SK-N-DZ (cell line): ENCODE data around the gene HIF1A. TPM values are rescaled to one million over a fixed set of nuclear protein-coding genes. Genes with fewer than 3 reads are reported as not detected.
A peak's percentile ranks its signal among the peaks of the same experiment; 100 is the strongest.
"Not testable (repeated sequence)": the region's sequence is repeated elsewhere in the genome, so short reads cannot be mapped to it uniquely, and the experiment has no call there.

Experiments used
- DNase-seq: peaks from one replicate; pipeline ENCODE4 v3.0.0-alpha.2; 2015; ENCODE audit warnings: low spot score
- polyA plus RNA-seq, 2 experiments: library from polyadenylated mRNA; depleted of rRNA; stranded (reverse); fragments of >200 nt; gene quantifications; 2 replicates each; pipeline ENCODE4 v1.2.3, GENCODE V29; 2014

HIF1A gene
- 87.4 and 108 TPM in 2 replicates for polyA plus RNA-seq (2014; cell fraction: cytosol; rRNA removed)
- 53.1 and 60.4 TPM in 2 replicates for polyA plus RNA-seq (2014; cell fraction: nucleus; rRNA removed)

DNA sequence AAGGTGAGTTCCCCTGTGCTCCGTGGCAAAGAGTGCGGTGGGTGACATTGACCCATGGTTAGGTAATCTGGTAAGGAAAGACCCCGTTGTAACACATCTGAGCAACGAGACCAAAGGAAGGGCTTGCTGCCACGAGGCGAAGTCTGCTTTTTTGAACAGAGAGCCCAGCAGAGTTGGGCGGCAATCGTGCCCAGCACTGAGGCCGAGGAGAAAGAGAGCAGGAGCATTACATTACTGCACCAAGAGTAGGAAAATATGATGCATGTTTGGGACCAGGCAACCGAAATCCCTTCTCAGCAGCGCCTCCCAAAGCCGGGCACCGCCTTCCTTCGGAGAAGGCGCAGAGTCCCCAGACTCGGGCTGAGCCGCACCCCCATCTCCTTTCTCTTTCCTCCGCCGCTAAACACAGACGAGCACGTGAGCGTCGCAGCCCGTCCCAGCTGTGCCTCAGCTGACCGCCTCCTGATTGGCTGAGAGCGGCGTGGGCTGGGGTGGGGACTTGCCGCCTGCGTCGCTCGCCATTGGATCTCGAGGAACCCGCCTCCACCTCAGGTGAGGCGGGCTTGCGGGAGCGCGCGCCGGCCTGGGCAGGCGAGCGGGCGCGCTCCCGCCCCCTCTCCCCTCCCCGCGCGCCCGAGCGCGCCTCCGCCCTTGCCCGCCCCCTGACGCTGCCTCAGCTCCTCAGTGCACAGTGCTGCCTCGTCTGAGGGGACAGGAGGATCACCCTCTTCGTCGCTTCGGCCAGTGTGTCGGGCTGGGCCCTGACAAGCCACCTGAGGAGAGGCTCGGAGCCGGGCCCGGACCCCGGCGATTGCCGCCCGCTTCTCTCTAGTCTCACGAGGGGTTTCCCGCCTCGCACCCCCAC lies at the start of gene HIF1A:
Gene HIF1A, plus strand, starts transcription at position 684 of the 865 bp plus-strand sequence. CDS start 292 bp downstream, outside the sequence.
- DNase-seq: peak; percentile 97

DNA sequence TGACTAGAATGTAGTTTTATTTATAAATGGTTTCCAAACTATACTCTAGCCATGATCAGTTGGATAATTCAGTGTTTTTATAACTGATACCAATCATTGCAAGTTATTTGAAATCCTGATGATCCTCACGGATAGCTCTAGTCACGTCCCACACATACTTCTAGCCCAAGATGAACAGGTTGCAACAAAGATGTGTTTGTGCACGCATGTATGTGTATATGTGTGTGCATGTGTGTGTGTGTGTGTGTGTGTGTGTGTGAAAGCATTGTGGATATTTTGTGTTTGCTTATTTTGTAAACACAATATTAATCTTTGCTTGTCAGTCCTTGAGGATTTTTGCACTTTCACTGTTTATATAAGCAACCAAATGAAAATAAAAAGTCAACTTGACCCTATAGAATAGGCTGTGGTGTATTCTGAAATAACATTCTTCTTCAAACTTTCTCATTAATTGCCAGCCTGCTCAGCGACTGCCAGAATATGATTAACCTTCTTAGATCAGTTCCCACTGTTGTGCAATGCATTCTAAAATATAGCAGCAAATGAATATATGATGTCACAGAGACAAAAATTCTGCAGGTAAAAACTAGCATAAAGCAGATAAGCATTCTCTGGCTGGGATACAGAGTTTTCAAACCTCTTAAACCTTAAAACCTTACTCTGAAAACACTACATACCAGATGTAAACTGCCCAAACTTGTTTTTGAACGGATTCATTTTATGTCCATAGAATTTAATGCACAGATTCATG lies 48.8 kb upstream of the HIF1A start:
- no peak for DNase-seq

- no peak for DNase-seq
Observed at GRCh38 chr14:61647704-61648103, 47.6 kb upstream of the HIF1A start.

DNA sequence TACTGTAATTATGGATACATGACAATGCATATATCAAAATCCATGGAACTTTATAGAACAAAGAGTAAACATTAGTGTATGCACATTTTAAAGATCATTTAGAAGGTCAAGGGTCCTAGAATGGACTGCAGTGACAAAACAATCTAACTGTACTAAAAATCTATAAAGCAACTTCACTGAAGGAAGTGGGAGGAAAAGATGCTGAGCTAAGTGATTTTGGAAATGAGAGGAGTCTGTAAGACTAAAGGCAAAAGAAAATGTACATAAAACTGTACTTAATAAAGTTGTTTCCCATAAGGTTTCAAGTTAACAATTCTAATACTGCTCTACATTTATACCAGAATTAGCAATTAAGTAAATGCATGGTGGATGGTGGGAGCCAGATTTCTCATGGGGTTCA lies 46.9 kb upstream of the HIF1A start:
- no peak for DNase-seq

GRCh38 chr14:61649283-61649682 lies 46.0 kb upstream of the HIF1A start:
- DNase-seq: no peak

- no peak for DNase-seq
Observed at GRCh38 chr14:61651355-61651754, 44.0 kb upstream of the HIF1A start.

DNA sequence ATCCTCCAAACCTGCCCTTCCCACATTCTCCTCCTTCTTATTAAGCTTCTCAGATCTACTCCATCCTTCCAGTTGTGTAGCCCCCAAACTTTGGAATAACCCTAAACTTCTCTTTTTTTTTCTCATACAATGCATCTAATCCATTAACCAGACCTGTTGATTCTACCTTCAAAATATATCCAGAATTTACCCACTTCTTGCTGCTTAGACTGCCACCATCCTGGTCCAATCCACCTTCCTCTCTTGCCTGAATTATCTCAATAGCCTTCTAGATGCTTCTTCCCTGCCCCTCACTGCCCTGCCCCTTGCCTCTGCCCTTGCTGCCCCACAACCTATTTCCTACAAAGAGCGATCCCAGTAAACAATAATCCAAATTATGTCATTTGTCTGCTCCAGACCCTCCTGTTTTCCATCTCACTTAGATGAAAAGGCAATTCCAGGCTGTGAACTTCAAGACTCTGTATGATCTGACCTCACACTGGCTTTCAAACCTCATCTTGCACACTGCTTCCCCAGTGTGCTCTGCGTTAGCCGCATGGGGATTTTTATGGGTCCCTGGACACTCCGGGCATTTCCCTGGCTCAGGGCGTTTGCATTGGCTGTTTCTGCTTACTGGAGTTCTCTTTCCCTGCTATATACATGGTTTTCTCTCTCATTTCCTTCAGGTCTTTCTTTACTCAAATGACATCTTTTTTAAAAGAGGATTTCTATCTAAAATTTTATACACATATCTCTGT lies 42.6 kb upstream of the HIF1A start:
- DNase-seq: no peak

DNA sequence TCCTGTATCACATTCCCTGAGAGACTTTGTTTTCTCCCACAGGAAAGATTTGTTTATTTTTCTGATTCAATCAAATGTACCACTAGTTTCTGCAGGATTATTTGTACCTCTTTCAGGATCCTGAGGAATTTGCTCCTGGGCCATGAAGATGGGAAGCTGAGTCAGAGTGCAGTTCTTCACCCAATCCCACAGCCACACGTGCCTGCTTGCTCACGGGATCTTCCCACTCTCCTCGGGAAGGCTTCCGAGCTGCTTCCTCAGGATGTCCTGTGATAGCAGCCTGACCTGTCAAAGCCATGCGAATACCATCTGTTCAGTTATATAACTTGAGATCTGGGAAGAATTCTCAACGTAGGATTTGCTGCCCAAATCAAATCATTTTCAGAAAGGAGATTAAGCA lies 41.8 kb upstream of the HIF1A start:
- DNase-seq: peak; percentile 28

GRCh38 chr14:61654026-61654425 lies 41.3 kb upstream of the HIF1A start:
- no peak for DNase-seq

DNA sequence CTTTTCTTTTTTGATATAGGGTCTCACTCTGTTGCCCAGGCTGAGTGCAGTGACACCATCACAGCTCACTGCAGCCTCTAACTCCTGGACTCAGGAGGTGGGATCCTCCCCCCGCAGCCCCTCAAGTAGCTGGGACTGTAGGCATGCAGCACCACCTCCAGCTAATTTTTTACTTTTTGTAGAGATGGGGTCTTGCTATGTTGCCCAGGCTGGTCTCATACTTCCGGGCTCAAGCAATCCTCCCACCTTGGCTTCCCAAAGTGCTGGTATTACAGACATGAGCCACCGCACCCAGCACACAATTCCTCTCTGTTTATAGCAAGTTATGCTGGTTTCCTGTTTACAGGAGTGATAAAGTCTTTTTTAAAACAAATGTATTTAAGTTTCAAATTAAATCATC lies 39.5 kb upstream of the HIF1A start:
- no peak for DNase-seq

- no peak for DNase-seq
Observed at GRCh38 chr14:61656341-61656740, 39.0 kb upstream of the HIF1A start.

DNA sequence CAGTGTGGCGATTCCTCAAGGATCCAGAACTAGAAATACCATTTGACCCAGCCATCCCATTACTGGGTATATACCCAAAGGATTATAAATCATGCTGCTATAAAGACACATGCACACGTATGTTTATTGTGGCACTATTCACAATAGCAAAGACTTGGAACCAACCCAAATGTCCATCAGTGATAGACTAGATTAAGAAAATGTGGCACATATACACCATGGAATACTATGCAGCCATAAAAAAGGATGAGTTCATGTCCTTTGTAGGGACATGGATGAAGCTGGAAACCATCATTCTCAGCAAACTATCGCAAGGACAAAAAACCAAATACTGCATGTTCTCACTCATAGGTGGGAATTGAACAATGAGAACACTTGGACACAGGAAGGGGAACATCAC lies 37.2 kb upstream of the HIF1A start:
- DNase-seq: not testable (repeated sequence)

GRCh38 chr14:61659582-61659981 lies 35.7 kb upstream of the HIF1A start:
- no peak for DNase-seq

DNA sequence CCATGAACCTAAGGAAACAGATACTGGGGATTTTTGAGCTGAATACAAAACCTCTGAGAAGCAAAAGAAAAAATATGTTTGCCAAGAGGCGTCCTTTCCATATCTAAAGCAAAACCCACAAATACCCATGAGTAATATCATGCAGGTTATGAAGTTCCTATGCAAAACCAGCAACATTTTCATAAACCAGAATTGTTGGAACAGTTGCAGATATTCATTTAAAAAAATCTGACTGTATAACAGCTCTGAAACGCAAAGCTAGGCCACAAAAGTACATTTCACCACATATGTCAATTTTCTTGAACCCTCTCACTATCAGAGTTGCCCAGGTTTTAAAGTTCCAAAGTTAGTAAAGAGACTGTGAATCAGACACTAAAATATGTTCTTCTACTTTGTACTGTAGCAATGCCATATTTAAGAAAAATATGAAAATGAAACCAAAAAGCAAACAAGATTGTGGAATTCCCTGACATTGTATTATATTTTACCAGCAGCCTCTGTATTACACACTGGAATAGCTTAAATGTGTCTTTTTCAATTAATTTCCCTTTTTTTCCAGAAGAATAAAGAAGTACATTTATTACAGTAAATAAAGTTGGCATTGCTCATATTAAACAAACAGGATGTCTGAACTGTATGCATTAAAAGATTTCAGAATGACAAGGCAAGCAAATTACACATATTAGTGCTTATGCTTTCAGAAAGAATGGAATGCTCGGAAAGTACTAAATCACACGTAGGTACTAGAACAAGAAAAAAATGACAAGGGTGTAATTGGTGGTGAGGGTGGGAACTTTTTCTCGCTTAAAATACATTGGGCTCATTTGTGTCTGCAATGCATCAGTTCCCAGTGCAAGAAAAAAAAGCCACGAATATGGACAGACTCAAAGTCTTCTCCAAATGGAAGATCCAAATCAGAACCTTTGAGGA lies 33.6 kb upstream of the HIF1A start:
- DNase-seq: no peak

- peak; percentile 82 for DNase-seq
Observed at GRCh38 chr14:61662437-61663311, 32.6 kb upstream of the HIF1A start.

GRCh38 chr14:61663312-61663979 lies 31.9 kb upstream of the HIF1A start:
- no peak for DNase-seq

DNA sequence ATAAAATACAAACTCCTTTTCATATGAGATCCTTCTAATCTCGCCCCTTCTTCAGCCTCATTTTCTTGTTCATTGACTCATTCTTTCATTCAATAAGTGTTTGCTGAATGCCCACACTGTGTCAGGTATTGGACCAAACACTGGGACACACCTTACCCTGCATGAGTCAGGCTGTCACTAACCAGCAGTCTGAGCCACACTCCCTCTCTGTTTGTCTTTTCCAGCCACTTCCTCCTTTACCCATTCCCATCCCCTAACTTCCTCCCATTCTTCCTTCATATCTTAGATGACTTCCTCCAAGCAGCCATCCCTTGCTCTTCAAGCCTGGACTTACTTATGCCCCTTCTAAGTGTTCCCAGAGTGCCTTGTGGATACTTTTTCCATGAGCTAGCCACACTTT lies 27.0 kb upstream of the HIF1A start:
- DNase-seq: no peak

DNA sequence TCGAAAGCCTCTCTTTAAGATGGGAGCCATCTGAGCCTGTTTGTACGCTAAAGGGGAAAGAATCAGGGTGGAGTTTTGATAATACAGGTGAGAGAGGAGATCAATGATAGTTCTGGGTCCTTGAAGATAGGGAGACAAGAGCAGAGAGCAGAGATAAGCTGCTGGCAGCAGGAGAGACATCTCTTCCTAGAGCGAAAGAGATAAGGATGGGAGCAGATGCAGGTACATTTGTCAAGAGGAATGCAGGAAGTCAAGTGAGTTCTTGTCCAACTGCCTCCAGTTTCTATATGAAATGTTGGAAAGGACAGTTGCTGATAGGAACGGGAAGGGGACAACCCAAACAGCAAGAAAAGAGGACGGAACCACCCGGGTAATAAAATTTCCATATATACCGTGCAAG lies 24.7 kb upstream of the HIF1A start:
- no peak for DNase-seq

DNA sequence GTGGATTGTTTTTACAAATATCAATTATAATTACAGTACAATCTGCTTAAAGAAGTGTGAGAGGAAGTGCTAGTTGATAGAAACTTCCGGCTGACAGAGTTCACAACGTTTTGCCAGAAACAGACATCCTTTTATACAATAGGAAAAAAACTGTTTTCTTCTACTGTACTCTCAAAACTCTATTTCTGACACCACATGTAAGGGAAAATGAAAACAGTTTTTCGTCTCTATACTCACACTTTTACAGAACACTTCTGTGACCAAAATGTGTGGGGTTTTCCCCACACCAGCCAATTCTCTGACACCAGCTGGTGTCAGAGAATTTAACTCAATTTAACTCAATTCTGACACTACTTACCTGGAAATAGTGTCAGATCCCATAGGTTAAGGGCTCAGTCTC lies 24.2 kb upstream of the HIF1A start:
- no peak for DNase-seq
